Right atrium auricular region (tissue), 2 donors: ENCODE data around the gene RNF17. TPM values are rescaled to one million over a fixed set of nuclear protein-coding genes. Genes with fewer than 3 reads are reported as not detected.
"Not testable (repeated sequence)": the region's sequence is repeated elsewhere in the genome, so short reads cannot be mapped to it uniquely, and the experiment has no call there.

Experiments
- DNase-seq: peaks from one replicate; pipeline ENCODE4 v3.0.0-alpha.2; 2019; ENCODE audit warnings: low spot score
- H3K27ac ChIP-seq, 2 donors: fragments of 200-600 bp; sonication (generic); 1 replicate in 1 of 2; 2 replicates in 1 of 2; pipeline ENCODE4 v1.5.1; 2016 to 2019
- H3K27me3 ChIP-seq, 2 donors: fragments of 200-600 bp; sonication (generic); one replicate each; pipeline versions ENCODE4 v1.5.1 to v1.6.0; 2017 to 2019
- H3K36me3 ChIP-seq: fragments of 200-600 bp; sonication (generic); one replicate; pipeline ENCODE4 v1.5.1; 2016
- H3K4me1 ChIP-seq, 2 donors: fragments of 200-600 bp; sonication (generic); one replicate each; pipeline versions ENCODE4 v1.5.1 to v1.6.0; 2017 to 2019
- H3K4me3 ChIP-seq, 2 donors: fragments of 200-600 bp; sonication (generic); 1 replicate in 1 of 2; 2 replicates in 1 of 2; pipeline ENCODE4 v1.5.1; 2017 to 2019; ENCODE audit warnings: mild to moderate bottlenecking in 1 of 2, moderate library complexity in 1 of 2
- H3K9me3 ChIP-seq, 2 donors: fragments of 200-600 bp; sonication (generic); one replicate each; pipeline ENCODE4 v1.5.1; 2019
- CTCF ChIP-seq, 2 donors: fragments of 200-600 bp; sonication (generic); IDR thresholded peaks; one replicate each; pipeline ENCODE4 v1.5.1; 2019; ENCODE audit warnings: antibody characterized with exemption in 2 of 2
- total RNA-seq, 2 donors: library from RNA; depleted of rRNA; stranded (reverse); fragments of >200 nt; gene quantifications; one replicate each; pipeline ENCODE4 v1.1.0, GENCODE V29; 2016

The RNF17 gene
- total RNA-seq, 2 donors from 2014 or later = not detected

GRCh38 chr13:24777171-24777570 lies 13.2 kb downstream of the RNF17 start:
- H3K4me1 ChIP-seq = no peaks in the 10 kb centered on the region
- no peaks in the 10 kb centered on the region for H3K36me3 ChIP-seq
- no peak for TF ChIP-seq CTCF (IDR thresholded peaks at IDR 0.05)
- no peak overlapping the region for H3K27ac ChIP-seq
- H3K27me3 ChIP-seq = no peaks in the 10 kb centered on the region
- H3K4me3 ChIP-seq = no peak overlapping the region
- no peak for DNase-seq
- no peaks in the 10 kb centered on the region for H3K9me3 ChIP-seq

GRCh38 chr13:24784319-24784718 lies 20.4 kb downstream of the RNF17 start:
- DNase-seq = no peak
- H3K4me1 ChIP-seq = no peaks in the 10 kb centered on the region
- peaks cover 0 to 14% of the 10 kb centered on the region in 2 donors for H3K9me3 ChIP-seq
- H3K4me3 ChIP-seq = no peak overlapping the region
- no peak overlapping the region for H3K27ac ChIP-seq
- no peak for TF ChIP-seq CTCF (IDR thresholded peaks at IDR 0.05)
- no peaks in the 10 kb centered on the region for H3K27me3 ChIP-seq
- no peaks in the 10 kb centered on the region for H3K36me3 ChIP-seq

- Histone ChIP-seq H3K27ac (no peak overlapping the region), H3K9me3 (peaks cover 0 to 13% of the 10 kb centered on the region in 2 donors), H3K4me1 (no peaks in the 10 kb centered on the region), H3K4me3 (no peak overlapping the region), H3K27me3 (no peaks in the 10 kb centered on the region), H3K36me3 (no peaks in the 10 kb centered on the region)
- DNase-seq = no peak
- no peak for TF ChIP-seq CTCF (IDR thresholded peaks at IDR 0.05)
Measured at GRCh38 chr13:24788538-24788937, 24.6 kb downstream of the RNF17 start.

- no peak overlapping the region for H3K4me3 ChIP-seq
- H3K27me3 ChIP-seq = no peaks in the 10 kb centered on the region
- H3K9me3 ChIP-seq = no peaks in the 10 kb centered on the region
- no peaks in the 10 kb centered on the region for H3K4me1 ChIP-seq
- DNase-seq = no peak
- no peak for TF ChIP-seq CTCF (IDR thresholded peaks at IDR 0.05)
- H3K36me3 ChIP-seq = no peaks in the 10 kb centered on the region
- no peak overlapping the region for H3K27ac ChIP-seq
Measured at GRCh38 chr13:24802074-24802473, 38.1 kb downstream of the RNF17 start.

GRCh38 chr13:24821207-24821606 lies 57.2 kb downstream of the RNF17 start:
- no peak overlapping the region for H3K4me3 ChIP-seq
- H3K36me3 ChIP-seq = no peaks in the 10 kb centered on the region
- peaks cover 0 to 14% of the 10 kb centered on the region in 2 donors for H3K9me3 ChIP-seq
- no peaks in the 10 kb centered on the region for H3K27me3 ChIP-seq
- H3K4me1 ChIP-seq = no peaks in the 10 kb centered on the region
- TF ChIP-seq CTCF (IDR thresholded peaks at IDR 0.05) = no peak
- no peak for DNase-seq
- H3K27ac ChIP-seq = no peak overlapping the region

GRCh38 chr13:24822640-24823039 lies 58.7 kb downstream of the RNF17 start:
- Histone ChIP-seq H3K36me3 (no peaks in the 10 kb centered on the region), H3K27me3 (no peaks in the 10 kb centered on the region), H3K4me1 (no peaks in the 10 kb centered on the region), H3K9me3 (peaks cover 0 to 14% of the 10 kb centered on the region in 2 donors), H3K27ac (no peak overlapping the region), H3K4me3 (no peak overlapping the region)
- DNase-seq = no peak
- no peak for TF ChIP-seq CTCF (IDR thresholded peaks at IDR 0.05)

GRCh38 chr13:24823122-24823710 lies 59.2 kb downstream of the RNF17 start:
- DNase-seq, H3K36me3 ChIP-seq, H3K4me3 ChIP-seq, H3K27ac ChIP-seq, H3K27me3 ChIP-seq, H3K4me1 ChIP-seq: not testable (repeated sequence)
- peaks cover 0 to 14% of the 10 kb centered on the region in 2 donors for H3K9me3 ChIP-seq
